SK-N-SH (cell line): ENCODE measurements around the gene AMFR. TPM values are rescaled to one million over a fixed set of nuclear protein-coding genes. Genes with fewer than 3 reads are reported as not detected.

Experiments used
- CTCF ChIA-PET: fragments of 300-600, 350-600 bp; formaldehyde crosslinking; extraction: SDS; loops from one replicate; lab custom pipeline; 2021; lab: Yijun Ruan, JAX
- POLR2A ChIA-PET: fragments of 350-600 bp; sonication (Branson Sonifier 250); formaldehyde crosslinking; extraction: SDS; loops from one replicate; lab custom pipeline; 2020; ENCODE audit warnings: antibody characterized with exemption, inconsistent platforms; lab: Yijun Ruan, JAX
- DNase-seq: peaks from one replicate; pipeline ENCODE4 v3.0.0; 2012
- H2AFZ ChIP-seq: fragments of 200-600 bp; sonication (generic); 2 replicates; pipeline ENCODE4 v1.8.1; 2016; ENCODE audit warnings: antibody characterized with exemption, mild to moderate bottlenecking, low read depth
- H3F3A ChIP-seq: fragments of 200-600 bp; sonication (generic); replicated peaks from 2 replicates; pipeline ENCODE3; 2016; ENCODE audit warnings: antibody characterized with exemption, mild to moderate bottlenecking; ENCODE audit not compliant: insufficient read depth
- H3K27ac ChIP-seq, 2 experiments: fragments of 200-500 bp in 1 of 2; fragments of 200-600 bp in 1 of 2; sonication (Bioruptor generic) in 1 of 2; sonication (generic), shearing (Covaris generic) in 1 of 2; 2 replicates each; pipeline versions ENCODE4 v1.5.1 to v1.6.1; 2014 to 2016; ENCODE audit warnings: low read depth in 2 of 2, inconsistent platforms in 1 of 2, low read length in 1 of 2, mild to moderate bottlenecking in 1 of 2, mixed read lengths in 1 of 2
- H3K27me3 ChIP-seq: fragments of 200-600 bp; sonication (generic), shearing (Covaris generic); 2 replicates; pipeline ENCODE4 v1.6.1; 2016; ENCODE audit warnings: mixed run types; ENCODE audit not compliant: insufficient read depth
- H3K36me3 ChIP-seq, 2 experiments: fragments of 200-500 bp in 1 of 2; fragments of 200-600 bp in 1 of 2; sonication (Bioruptor generic) in 1 of 2; sonication (generic) in 1 of 2; replicated peaks in 1 of 2; 2 replicates each; pipeline versions ENCODE3 to v1.5.1; 2014 to 2016; ENCODE audit warnings: low read length in 1 of 2, mild to moderate bottlenecking in 1 of 2; ENCODE audit not compliant: insufficient read depth in 2 of 2, control insufficient read depth in 1 of 2
- H3K4me1 ChIP-seq, 2 experiments: fragments of 200-500 bp in 1 of 2; fragments of 200-600 bp in 1 of 2; sonication (Bioruptor generic) in 1 of 2; sonication (generic), shearing (Covaris generic) in 1 of 2; 2 replicates each; pipeline versions ENCODE4 v1.5.1 to v1.6.1; 2014 to 2016; ENCODE audit warnings: low read depth in 1 of 2, low read length in 1 of 2, mixed run types in 1 of 2; ENCODE audit not compliant: insufficient read depth in 2 of 2, control insufficient read depth in 1 of 2
- H3K4me2 ChIP-seq: fragments of 200-600 bp; sonication (generic), shearing (Covaris generic); 2 replicates; pipeline ENCODE4 v1.6.1; 2017; ENCODE audit warnings: mixed run types
- H3K4me3 ChIP-seq, 2 experiments: fragments of 200-500 bp in 1 of 2; fragments of 200-600 bp in 1 of 2; sonication (Bioruptor generic) in 1 of 2; sonication (generic), shearing (Covaris generic) in 1 of 2; 2 replicates each; pipeline versions ENCODE4 v1.5.1 to v1.8.1; 2014 to 2016; ENCODE audit warnings: low read depth in 2 of 2, inconsistent platforms in 1 of 2, low read length in 1 of 2, mild to moderate bottlenecking in 1 of 2, mixed read lengths in 1 of 2, moderate library complexity in 1 of 2
- H3K79me2 ChIP-seq: fragments of 200-600 bp; sonication (generic); 2 replicates; pipeline ENCODE4 v1.8.1; 2017; ENCODE audit warnings: mild to moderate bottlenecking; ENCODE audit not compliant: insufficient read depth
- H3K9ac ChIP-seq: fragments of 200-600 bp; sonication (generic); 2 replicates; pipeline ENCODE4 v1.6.1; 2017; ENCODE audit warnings: mixed run types
- H3K9me2 ChIP-seq: fragments of 200-600 bp; sonication (generic); 2 replicates; pipeline ENCODE4 v1.6.1; 2017; ENCODE audit warnings: mixed run types
- H3K9me3 ChIP-seq: fragments of 200-600 bp; sonication (generic); 2 replicates; pipeline ENCODE4 v1.6.1; 2017; ENCODE audit warnings: mixed run types, mild to moderate bottlenecking, moderate library complexity
- H4K20me1 ChIP-seq: fragments of 200-600 bp; sonication (generic); 2 replicates; pipeline ENCODE4 v1.6.1; 2017; ENCODE audit warnings: mild to moderate bottlenecking, mixed run types; ENCODE audit not compliant: insufficient read depth
- CTCF ChIP-seq: fragments of 200-600 bp; sonication (generic); IDR thresholded peaks from 2 replicates; pipeline ENCODE4 v1.6.1; 2017; ENCODE audit warnings: antibody characterized with exemption, mild to moderate bottlenecking, moderate library complexity
- ELF1 ChIP-seq: IDR thresholded peaks from 2 replicates; pipeline ENCODE4 v1.4.0; 2012
- EP300 ChIP-seq, 2 experiments: IDR thresholded peaks; 2 replicates each; pipeline versions ENCODE4 v1.4.0 to v1.6.1; 2012; ENCODE audit warnings: borderline replicate concordance in 1 of 2, low read depth in 1 of 2, low read length in 1 of 2
- EZH2phosphoT487 ChIP-seq: fragments of 200-600 bp; sonication (generic); IDR thresholded peaks from 2 replicates; pipeline ENCODE4 v1.6.1; 2017; ENCODE audit warnings: low read depth, mixed run types, mild to moderate bottlenecking, antibody characterized with exemption, moderate library complexity, borderline replicate concordance
- FOSL2 ChIP-seq: IDR thresholded peaks from 2 replicates; pipeline ENCODE4 v1.4.0; 2012; ENCODE audit warnings: low read depth, mild to moderate bottlenecking, moderate library complexity, borderline replicate concordance
- FOXM1 ChIP-seq: IDR thresholded peaks from 2 replicates; pipeline ENCODE4 v1.4.0; 2012; ENCODE audit warnings: low read depth, mild to moderate bottlenecking
- IRF3 ChIP-seq: fragments of 150-350 bp; IDR thresholded peaks from 2 replicates; pipeline ENCODE4 v1.6.1; 2016; ENCODE audit warnings: mild to moderate bottlenecking, low read depth, low read length
- JUND ChIP-seq: IDR thresholded peaks from 2 replicates; pipeline ENCODE4 v1.4.0; 2012
- MAX ChIP-seq: IDR thresholded peaks from 2 replicates; pipeline ENCODE4 v1.4.0; 2012; ENCODE audit warnings: low read depth
- MEF2A ChIP-seq: IDR thresholded peaks from 2 replicates; pipeline ENCODE4 v1.4.0; 2012; ENCODE audit warnings: low read depth, borderline replicate concordance
- MXI1 ChIP-seq: IDR thresholded peaks from 2 replicates; pipeline ENCODE4 v1.6.1; 2012; ENCODE audit warnings: mild to moderate bottlenecking, low read depth, low read length, improper control_type of control experiment
- NFIC ChIP-seq: IDR thresholded peaks from 2 replicates; pipeline ENCODE4 v1.4.0; 2012; ENCODE audit warnings: borderline replicate concordance
- NRF1 ChIP-seq: IDR thresholded peaks from 2 replicates; pipeline ENCODE4 v1.6.1; 2012; ENCODE audit warnings: low read depth, mild to moderate bottlenecking, low read length
- PBX3 ChIP-seq: IDR thresholded peaks from 2 replicates; pipeline ENCODE4; 2012
- POLR2AphosphoS5 ChIP-seq: IDR thresholded peaks from 2 replicates; pipeline ENCODE4 v1.6.1; 2012; ENCODE audit warnings: low read depth, low read length
- RFX5 ChIP-seq: IDR thresholded peaks from 2 replicates; pipeline ENCODE4 v1.6.1; 2012; ENCODE audit warnings: mild to moderate bottlenecking, improper control_type of control experiment, low read length
- TAF1 ChIP-seq: IDR thresholded peaks from 2 replicates; pipeline ENCODE4 v1.6.1; 2012; ENCODE audit warnings: low read depth, mild to moderate bottlenecking, low read length, moderate library complexity, borderline replicate concordance
- TCF12 ChIP-seq: IDR thresholded peaks from 2 replicates; pipeline ENCODE4 v1.4.0; 2012
- USF2 ChIP-seq: fragments of 150-350 bp; IDR thresholded peaks from 2 replicates; pipeline ENCODE4 v1.6.1; 2017; ENCODE audit warnings: antibody characterized with exemption, low read length, low read depth, borderline replicate concordance
- YY1 ChIP-seq: IDR thresholded peaks from 2 replicates; pipeline ENCODE4 v1.4.0; 2012; ENCODE audit warnings: low read depth, mild to moderate bottlenecking
- WGBS: methylation state at CpG from one replicate; pipeline ENCODE4 v1.1.6; 2017; ENCODE audit warnings: low lambda C conversion rate; 5-methylcytosine and 5-hydroxymethylcytosine counted together
- polyA plus RNA-seq, 3 experiments: library from polyadenylated mRNA; depleted of rRNA; stranded (reverse); fragments of >200 nt; gene quantifications; 2 replicates each; pipeline ENCODE4 v1.2.3, GENCODE V29; 2012

The AMFR gene
- polyA plus RNA-seq, 1 of the 3 experiments (the other 2 are of a cell fraction): 65.3 TPM

- no peak overlapping the region for H3K27ac ChIP-seq
- peaks cover 0 to 2% of the 10 kb centered on the region in 2 experiments for H3K36me3 ChIP-seq
- peak overlapping the region; percentile 83 for H3K4me2 ChIP-seq
- no peak overlapping the region for H3K9ac ChIP-seq
- H3K27me3 ChIP-seq: no peaks in the 10 kb centered on the region
- H3K4me1 ChIP-seq: peaks cover 0 to 9% of the 10 kb centered on the region in 2 experiments; a peak in 3 of 4 replicates
- DNase-seq: no peak
- H4K20me1 ChIP-seq: peaks cover 61% of the 10 kb centered on the region
- ChIA-PET POLR2A (no interaction called here), CTCF (no interaction called here)
- H2AFZ ChIP-seq: no peak overlapping the region
- no peaks in the 10 kb centered on the region for H3K9me2 ChIP-seq
- peaks cover 23% of the 10 kb centered on the region for H3F3A ChIP-seq
- peaks cover 5% of the 10 kb centered on the region; the same call in 1 of the 2 replicates for H3K9me3 ChIP-seq
- H3K79me2 ChIP-seq: peaks cover 71% of the 10 kb centered on the region
- no peak overlapping the region; a peak in 1 of 4 replicates for H3K4me3 ChIP-seq
- TF ChIP-seq MXI1 (no peak), MAX (no peak), NRF1 (no peak), FOSL2 (no peak), EZH2phosphoT487 (no peak), MEF2A (no peak), RFX5 (no peak), PBX3 (no peak), IRF3 (no peak), NFIC (no peak), USF2 (no peak), ELF1 (no peak), JUND (no peak), YY1 (no peak), FOXM1 (no peak), CTCF (no peak), TCF12 (no peak), POLR2AphosphoS5 (no peak), TAF1 (no peak), EP300 (IDR thresholded peaks at IDR 0.05; ENCODE audit: borderline replicate concordance in 1 of 2, low read depth in 1 of 2, low read length in 1 of 2) (no peak)
- 86% methylated on average over 4 of the region's 4 CpGs for WGBS
Measured at GRCh38 chr16:56422896-56423441, 2.4 kb downstream of the AMFR start.
